HEK293 (cell line): ENCODE results near the gene GLMP.

Experiments
- CTCF ChIA-PET: fragments of 350-600 bp; formaldehyde crosslinking; extraction: SDS; loops from one replicate; lab custom pipeline; 2021; ENCODE audit warnings: antibody characterized with exemption; lab: Yijun Ruan, JAX
- POLR2A ChIA-PET: fragments of 300-600 bp; formaldehyde crosslinking; extraction: SDS; loops from one replicate; lab custom pipeline; 2020; ENCODE audit warnings: antibody characterized with exemption, inconsistent platforms; lab: Yijun Ruan, JAX
- H3K27ac ChIP-seq: fragments of 200-500 bp; sonication (Bioruptor generic); 2 replicates; pipeline ENCODE4 v1.5.1; 2014; ENCODE audit warnings: low read depth, low read length, control low read depth, inconsistent platforms; ENCODE audit errors: extremely low read depth
- H3K36me3 ChIP-seq, 2 experiments: fragments of 200-500 bp in 1 of 2; sonication (Bioruptor generic) in 1 of 2; 1 replicate in 1 of 2; 2 replicates in 1 of 2; pipeline ENCODE4 v1.5.1; 2014 to 2017; ENCODE audit warnings: inconsistent platforms in 2 of 2, low read length in 2 of 2; ENCODE audit not compliant: control insufficient read depth in 2 of 2, insufficient read depth in 1 of 2
- H3K4me1 ChIP-seq: fragments of 200-500 bp; sonication (Bioruptor generic); 2 replicates; pipeline ENCODE4 v1.5.1; 2014; ENCODE audit warnings: mild to moderate bottlenecking, low read length, inconsistent platforms; ENCODE audit not compliant: control insufficient read depth, insufficient read depth
- H3K4me3 ChIP-seq: 2 replicates; pipeline ENCODE4 v1.5.1; 2011; ENCODE audit warnings: low read depth, mild to moderate bottlenecking, control low read depth, low read length, moderate library complexity
- H3K9me3 ChIP-seq: fragments of 200-500 bp; sonication (Bioruptor generic); 2 replicates; pipeline ENCODE4 v1.5.1; 2014; ENCODE audit warnings: low read depth, low read length, inconsistent platforms; ENCODE audit not compliant: control insufficient read depth, insufficient read depth
- BCL6B ChIP-seq: fragments of 450-650 bp; formaldehyde crosslinking; IDR thresholded peaks from 2 replicates; pipeline ENCODE4 v1.5.1; 2017; ENCODE audit warnings: missing biosample characterization, missing genetic modification characterization
- MZF1 ChIP-seq: fragments of 450-650 bp; formaldehyde crosslinking; IDR thresholded peaks from 2 replicates; pipeline ENCODE4 v1.5.1; 2017; ENCODE audit warnings: missing biosample characterization, missing genetic modification characterization, borderline replicate concordance
- PRDM1 ChIP-seq: fragments of 450-650 bp; formaldehyde crosslinking; IDR thresholded peaks from 2 replicates; pipeline ENCODE4; 2016; ENCODE audit warnings: missing biosample characterization, missing genetic modification characterization
- SALL2 ChIP-seq: fragments of 450-650 bp; formaldehyde crosslinking; IDR thresholded peaks from 2 replicates; pipeline ENCODE4 v1.5.0; 2017; ENCODE audit warnings: missing biosample characterization, mild to moderate bottlenecking, missing genetic modification characterization, borderline replicate concordance
- ZBTB20 ChIP-seq: fragments of 450-650 bp; formaldehyde crosslinking; IDR thresholded peaks from 2 replicates; pipeline ENCODE4 v1.5.1; 2016; ENCODE audit warnings: missing biosample characterization, missing genetic modification characterization
- ZFP69B ChIP-seq: fragments of 450-650 bp; formaldehyde crosslinking; IDR thresholded peaks from 2 replicates; pipeline ENCODE4 v1.5.1; 2016; ENCODE audit warnings: missing biosample characterization, missing genetic modification characterization
- ZNF155 ChIP-seq: fragments of 450-650 bp; formaldehyde crosslinking; IDR thresholded peaks from 2 replicates; pipeline ENCODE4 v1.5.1; 2016; ENCODE audit warnings: missing biosample characterization, missing genetic modification characterization
- ZNF223 ChIP-seq: fragments of 450-650 bp; formaldehyde crosslinking; IDR thresholded peaks from 2 replicates; pipeline ENCODE4 v1.5.1; 2016; ENCODE audit warnings: missing biosample characterization, missing genetic modification characterization
- ZNF23 ChIP-seq: fragments of 450-650 bp; formaldehyde crosslinking; IDR thresholded peaks from 2 replicates; pipeline ENCODE4 v1.5.1; 2016; ENCODE audit warnings: missing biosample characterization, missing genetic modification characterization, borderline replicate concordance
- ZNF26 ChIP-seq: fragments of 450-650 bp; formaldehyde crosslinking; IDR thresholded peaks from 2 replicates; pipeline ENCODE4 v1.5.1; 2016; ENCODE audit warnings: missing biosample characterization, missing genetic modification characterization
- ZNF302 ChIP-seq: fragments of 450-650 bp; formaldehyde crosslinking; IDR thresholded peaks from 2 replicates; pipeline ENCODE4 v1.5.1; 2016; ENCODE audit warnings: missing biosample characterization, missing genetic modification characterization, low read depth
- ZNF449 ChIP-seq: fragments of 450-650 bp; formaldehyde crosslinking; IDR thresholded peaks from 2 replicates; pipeline ENCODE4 v1.5.1; 2017; ENCODE audit warnings: missing biosample characterization, mild to moderate bottlenecking, missing genetic modification characterization, moderate library complexity
- ZNF626 ChIP-seq: fragments of 450-650 bp; sonication (Bioruptor Pico); formaldehyde crosslinking; IDR thresholded peaks from 2 replicates; pipeline ENCODE4 v1.5.1; 2018; ENCODE audit warnings: missing biosample characterization, missing genetic modification characterization, inconsistent platforms
- ZNF664 ChIP-seq: fragments of 450-650 bp; formaldehyde crosslinking; IDR thresholded peaks from 2 replicates; pipeline ENCODE4 v1.5.1; 2016; ENCODE audit warnings: missing biosample characterization, missing genetic modification characterization
- ZNF670 ChIP-seq: fragments of 450-650 bp; formaldehyde crosslinking; IDR thresholded peaks from 2 replicates; pipeline ENCODE4 v1.5.1; 2016; ENCODE audit warnings: missing biosample characterization, missing genetic modification characterization, low read depth
- ZNF791 ChIP-seq: fragments of 450-650 bp; formaldehyde crosslinking; IDR thresholded peaks from 2 replicates; pipeline ENCODE4 v1.5.1; 2016; ENCODE audit warnings: missing biosample characterization, missing genetic modification characterization
- ZNF843 ChIP-seq: fragments of 450-650 bp; formaldehyde crosslinking; IDR thresholded peaks from 2 replicates; pipeline ENCODE4 v1.5.1; 2016; ENCODE audit warnings: missing biosample characterization, missing genetic modification characterization

GLMP gene

GRCh38 chr1:156281281-156281680, 14.2 kb downstream of the GLMP start (continued):
- TF ChIP-seq BCL6B (tag by site-specific recombination) (no peak), ZNF302 (tag by site-specific recombination) (no peak)

- H3K27ac ChIP-seq: no peak overlapping the region
- POLR2A ChIA-PET: interaction anchor here (0.5 kb wide), 1 partner anchor 51 kb away, joined by 3 read pairs; no protein-coding TSS in a partner anchor
- H3K36me3 ChIP-seq: peaks cover 29 to 62% of the 10 kb centered on the region in 2 experiments; a peak in 2 of 3 replicates
- peaks cover 4% of the 10 kb centered on the region; the same call in 1 of the 2 replicates for H3K4me1 ChIP-seq
- TF ChIP-seq ZNF791 (no peak), ZNF664 (peak; percentile 93)
- CTCF ChIA-PET: interaction anchor here (0.6 to 2.2 kb wide), 4 partner anchors 8 to 109 kb away, joined by 3 to 9 read pairs (median 3); no protein-coding TSS in a partner anchor
- H3K9me3 ChIP-seq: no peaks in the 10 kb centered on the region
- H3K4me3 ChIP-seq: no peak overlapping the region
These were observed 15.6 kb downstream of the GLMP start for GRCh38 chr1:156279837-156280236.

GRCh38 chr1:156276966-156277381, 18.5 kb downstream of the GLMP start:
- no peak for TF ChIP-seq ZNF670 (tag by site-specific recombination)
- peak; percentile 70 for TF ChIP-seq PRDM1 (tag by site-specific recombination)
- no peak overlapping the region for H3K4me3 ChIP-seq
- peaks cover 4% of the 10 kb centered on the region; the same call in 1 of the 2 replicates for H3K4me1 ChIP-seq
- peaks cover 52 to 85% of the 10 kb centered on the region in 2 experiments; a peak in 2 of 3 replicates for H3K36me3 ChIP-seq
- H3K9me3 ChIP-seq: no peaks in the 10 kb centered on the region
- ChIA-PET POLR2A (no interaction called here), CTCF (no interaction called here)
- no peak overlapping the region for H3K27ac ChIP-seq

- H3K4me1 ChIP-seq: peaks cover 4% of the 10 kb centered on the region; the same call in 1 of the 2 replicates
- TF ChIP-seq MZF1 (tag by site-specific recombination) (no peak), ZNF26 (no peak), ZFP69B (tag by site-specific recombination) (no peak), ZNF155 (tag by site-specific recombination) (no peak), ZNF449 (tag by site-specific recombination) (no peak), ZNF843 (tag by site-specific recombination) (no peak), ZBTB20 (tag by site-specific recombination) (no peak), ZNF23 (no peak), SALL2 (tag by site-specific recombination) (no peak), ZNF223 (tag by site-specific recombination) (no peak), ZNF626 (no peak)
- ChIA-PET CTCF (no interaction called here), POLR2A (no interaction called here)
- H3K4me3 ChIP-seq: no peak overlapping the region
- peaks cover 56 to 89% of the 10 kb centered on the region in 2 experiments; a peak in 2 of 3 replicates for H3K36me3 ChIP-seq
- H3K9me3 ChIP-seq: no peaks in the 10 kb centered on the region
- H3K27ac ChIP-seq: no peak overlapping the region
These were observed 18.9 kb downstream of the GLMP start for GRCh38 chr1:156276532-156276931.
